GM21360 (cell line): ENCODE data around the gene USP32.
"Not testable (repeated sequence)": the region's sequence is repeated elsewhere in the genome, so short reads cannot be mapped to it uniquely, and the experiment has no call there.

Experiments
- ATAC-seq: cut with Tn5 transposase; IDR thresholded peaks from one replicate; pipeline ENCODE4 v1.9.1; 2021; ENCODE audit warnings: mild to moderate bottlenecking, moderate library complexity; ENCODE audit not compliant: unreplicated experiment

The USP32 gene

DNA sequence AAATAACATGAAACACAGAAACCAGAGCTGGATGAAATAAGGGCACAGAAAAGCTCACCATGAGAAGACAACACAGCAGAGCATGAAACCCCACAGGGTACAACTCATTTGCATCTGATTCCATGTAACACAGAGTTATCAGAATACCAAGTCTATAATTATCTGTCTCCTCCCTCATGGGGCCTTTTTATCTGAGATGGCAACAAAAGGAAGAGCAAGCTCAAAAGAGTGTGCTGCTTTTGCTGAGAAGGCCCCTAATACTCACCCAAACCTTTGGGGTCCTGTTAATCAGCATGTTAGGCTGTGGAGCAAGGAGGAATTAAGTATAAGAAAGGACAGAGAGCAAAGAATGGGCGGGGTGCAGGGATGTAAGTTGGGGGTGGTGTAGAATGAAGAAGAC is 205.6 kb downstream of the USP32 start:
- not testable (repeated sequence) for ATAC-seq

DNA sequence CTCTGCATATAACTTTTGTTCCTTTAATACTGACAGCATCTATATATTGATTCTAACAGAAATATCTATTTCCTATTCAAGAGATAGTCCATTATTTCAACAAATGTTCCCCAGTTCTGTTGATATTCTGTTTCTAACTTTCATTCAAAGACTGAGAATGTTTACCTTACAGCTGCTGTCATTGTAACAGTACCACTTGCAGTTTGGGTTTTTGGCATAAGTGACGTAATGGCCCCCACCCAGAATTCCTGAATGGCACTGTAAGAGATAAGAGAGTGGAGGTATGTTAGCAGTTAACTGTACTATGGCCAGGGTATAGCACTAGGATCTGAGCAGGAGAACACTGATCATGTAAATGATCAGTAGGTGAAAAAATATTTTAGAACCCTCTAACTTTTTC is 211.6 kb downstream of the USP32 start:
- ATAC-seq, result not testable (repeated sequence)

DNA sequence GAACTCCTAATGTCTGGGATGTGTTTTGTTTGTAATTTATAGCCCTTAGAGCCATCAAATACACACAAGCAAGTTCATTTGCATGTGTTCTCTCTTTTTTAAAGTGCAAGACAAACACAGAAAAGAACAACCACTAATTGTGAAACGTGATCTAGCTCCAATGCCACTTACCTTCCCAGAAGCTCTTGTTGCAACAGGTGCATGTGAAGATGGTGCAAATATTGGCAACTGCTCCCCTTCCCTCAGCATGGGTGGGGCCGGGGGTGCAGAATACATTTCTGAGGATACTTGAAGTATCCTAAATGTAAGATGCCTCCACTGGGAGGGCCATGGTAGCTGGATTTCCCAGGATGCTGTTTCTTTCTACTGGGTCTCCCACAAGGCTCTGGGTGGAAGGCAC is 213.8 kb downstream of the USP32 start:
- not testable (repeated sequence) for ATAC-seq

DNA sequence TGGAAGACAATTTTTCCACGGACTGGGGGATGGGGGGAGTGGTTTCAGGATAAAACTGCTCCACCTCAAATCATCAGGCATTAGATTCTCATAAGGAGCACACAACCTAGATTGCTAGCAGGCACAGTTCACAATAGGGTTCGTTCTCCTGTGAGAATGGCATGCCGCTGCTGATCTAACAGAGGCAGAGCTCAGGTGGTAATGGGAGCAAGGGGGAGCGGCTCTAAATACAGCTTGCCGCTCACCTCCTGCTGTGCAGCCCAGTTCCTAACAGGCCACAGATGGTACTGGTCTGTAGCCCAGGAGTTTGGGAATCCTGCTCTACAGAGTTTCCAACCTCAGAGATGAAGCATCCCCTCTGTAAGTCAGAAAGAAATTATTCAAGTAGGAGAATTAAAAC is 215.2 kb downstream of the USP32 start:
- ATAC-seq, result not testable (repeated sequence)

DNA sequence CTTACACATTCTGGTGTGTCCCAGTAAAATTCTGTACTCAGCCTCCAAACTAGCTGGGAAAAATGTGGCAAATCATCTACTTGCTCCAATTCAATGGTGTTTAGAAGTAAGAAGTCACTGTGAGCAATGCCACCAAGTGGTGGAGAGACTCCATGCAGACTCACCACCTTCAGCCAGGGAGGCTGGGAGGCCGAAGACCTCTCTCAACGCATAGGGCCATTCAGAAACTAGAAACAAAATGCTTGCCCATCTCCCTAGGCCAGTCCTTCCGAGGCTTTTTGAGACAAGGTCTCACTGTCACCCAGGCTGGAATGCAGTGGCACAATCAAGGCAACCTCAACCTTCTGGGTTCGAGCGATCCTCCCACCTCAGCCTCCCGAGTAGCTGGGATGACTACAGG is 217.2 kb downstream of the USP32 start:
- ATAC-seq, result not testable (repeated sequence)

DNA sequence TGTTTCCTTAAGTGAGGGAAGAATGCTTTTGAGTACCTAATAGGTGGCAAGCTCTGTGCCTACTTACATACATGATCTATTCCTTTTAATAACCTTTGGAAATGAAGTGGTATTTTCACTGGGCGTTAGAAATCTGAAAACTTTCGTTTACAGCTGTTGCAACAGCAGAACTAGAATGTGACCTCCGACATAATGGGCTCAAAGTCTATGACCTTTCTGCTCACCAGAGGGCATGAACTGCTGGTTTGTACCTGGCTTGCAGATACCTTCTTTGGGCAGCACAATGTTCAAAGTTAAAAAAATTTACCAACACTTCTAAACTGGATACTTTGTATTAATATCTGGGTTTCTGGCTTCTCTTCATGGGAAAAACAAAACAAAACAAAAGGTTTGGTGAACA is 217.9 kb downstream of the USP32 start:
- ATAC-seq, result no peak

DNA sequence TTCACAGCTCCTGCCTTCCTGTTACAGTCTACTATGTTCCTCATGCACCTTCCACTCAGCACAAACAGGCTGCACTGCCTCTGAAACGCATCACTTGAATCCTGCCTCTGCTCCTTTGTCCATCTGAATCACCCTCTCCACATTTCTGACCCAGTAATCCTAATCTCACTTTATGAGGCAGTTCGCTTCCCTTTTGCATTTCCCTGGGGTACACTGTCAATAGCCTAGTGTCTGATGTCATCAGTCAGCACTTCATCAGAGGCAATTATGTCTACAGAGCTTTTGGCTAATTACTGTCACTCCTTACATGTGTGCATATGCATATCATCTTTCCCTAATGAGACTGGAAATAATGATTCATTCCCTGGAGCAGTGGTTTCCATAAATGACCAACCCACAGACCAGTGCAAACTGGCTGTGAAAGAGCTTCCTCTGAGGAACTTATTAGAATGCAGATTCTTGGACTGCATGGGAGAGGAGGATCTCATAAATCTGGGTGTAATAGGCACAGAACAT is 218.6 kb downstream of the USP32 start:
- no peak for ATAC-seq

DNA sequence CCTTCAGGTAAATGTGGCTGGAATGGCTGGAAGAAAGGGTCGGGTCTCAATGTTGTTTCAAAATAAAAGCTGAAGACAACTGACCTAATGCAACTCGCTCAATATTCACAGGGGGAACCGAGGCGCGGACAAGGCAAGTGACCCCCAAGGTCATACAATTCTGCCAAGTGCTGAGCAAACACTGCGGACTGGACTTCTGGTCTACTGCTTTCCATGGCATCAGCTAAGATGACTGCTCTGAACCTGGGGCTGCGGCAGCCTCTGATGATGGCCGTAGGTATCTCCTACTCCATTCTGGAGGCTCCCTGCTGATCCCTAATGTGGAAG is 220.2 kb downstream of the USP32 start:
- no peak for ATAC-seq

DNA sequence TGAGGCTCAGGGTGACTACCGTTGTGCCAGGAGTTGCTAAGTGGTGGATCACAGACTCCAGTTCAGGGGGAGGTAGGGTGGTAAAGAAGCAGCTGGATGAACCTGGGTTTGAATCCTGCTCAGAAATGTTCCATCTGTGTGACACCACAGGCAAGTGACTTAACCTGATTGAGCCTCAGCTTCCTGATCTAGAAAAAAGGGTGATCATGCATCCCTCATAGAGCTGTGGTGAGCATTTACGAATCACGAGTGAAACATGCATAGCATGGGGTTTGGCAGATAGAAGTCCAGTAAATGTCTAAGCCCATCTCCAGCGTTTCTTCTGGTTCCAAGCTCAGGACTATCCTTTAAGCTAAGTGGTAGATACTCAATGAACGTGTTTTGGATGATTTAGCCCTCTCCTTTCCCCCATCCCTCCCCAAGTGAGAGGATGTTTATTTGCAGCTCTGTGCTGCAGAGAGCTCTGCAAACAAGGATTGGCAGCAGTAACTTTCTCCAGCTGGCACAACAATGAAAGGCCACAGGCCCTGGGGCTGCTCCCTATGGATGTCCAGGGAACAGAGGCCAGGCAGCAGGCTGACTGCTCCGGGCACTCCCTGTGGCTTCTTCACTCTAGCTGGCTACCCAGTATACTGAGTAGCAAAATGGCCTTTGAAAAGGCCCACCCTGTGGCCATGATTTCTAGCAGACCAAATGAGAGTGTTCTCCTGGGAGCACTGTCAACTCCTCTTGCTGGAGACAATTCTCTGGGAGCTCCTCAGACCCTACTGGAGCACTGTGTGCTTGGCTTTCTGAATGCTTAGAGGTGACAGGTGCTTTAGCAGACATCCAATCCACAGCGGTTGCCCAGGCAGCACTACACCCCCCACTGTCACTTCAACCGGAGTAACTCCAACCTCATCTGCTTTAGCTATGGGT is 220.8 kb downstream of the USP32 start:
- no peak for ATAC-seq

DNA sequence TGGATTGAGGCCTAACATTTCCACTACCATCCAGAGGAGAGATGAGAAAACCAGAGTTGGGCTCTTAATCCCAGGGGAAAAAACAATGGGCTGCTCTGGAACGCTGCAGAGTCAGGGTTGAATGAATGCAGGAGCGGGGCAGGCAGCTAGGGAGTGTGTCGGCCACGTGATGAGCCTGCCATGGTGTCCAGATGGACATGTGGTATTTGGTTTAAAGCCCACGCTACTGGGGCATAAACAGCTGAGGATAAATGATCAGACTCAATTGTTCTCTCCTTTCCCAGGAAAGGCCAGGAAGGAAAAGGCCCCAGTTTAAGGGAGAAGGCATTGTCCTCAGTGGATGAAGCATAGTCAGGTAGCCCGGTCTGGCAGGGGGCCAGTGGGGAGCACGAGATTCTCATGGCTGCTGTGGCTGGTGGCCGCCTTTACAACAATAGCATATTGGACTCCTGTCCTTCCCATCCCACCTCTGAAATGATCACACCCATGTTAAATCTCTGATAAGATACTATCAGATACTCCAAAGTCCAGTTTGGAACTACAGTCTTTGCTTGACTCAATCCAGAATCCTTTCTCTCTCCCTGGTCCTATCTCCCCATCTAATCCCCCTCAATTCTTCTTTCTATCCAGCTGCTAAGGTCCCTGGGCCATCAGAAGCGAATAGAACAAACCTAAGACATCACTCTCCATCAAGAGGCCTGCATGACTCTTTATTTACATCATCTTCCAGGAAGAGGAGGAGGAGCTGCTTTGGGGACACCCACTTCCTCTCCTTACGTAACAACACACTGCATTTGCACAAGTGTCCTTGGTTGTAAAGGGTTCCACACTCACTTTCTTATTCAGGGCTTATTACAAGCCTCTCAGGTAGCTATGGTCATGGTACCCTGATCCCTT is 221.8 kb downstream of the USP32 start:
- no peak for ATAC-seq

DNA sequence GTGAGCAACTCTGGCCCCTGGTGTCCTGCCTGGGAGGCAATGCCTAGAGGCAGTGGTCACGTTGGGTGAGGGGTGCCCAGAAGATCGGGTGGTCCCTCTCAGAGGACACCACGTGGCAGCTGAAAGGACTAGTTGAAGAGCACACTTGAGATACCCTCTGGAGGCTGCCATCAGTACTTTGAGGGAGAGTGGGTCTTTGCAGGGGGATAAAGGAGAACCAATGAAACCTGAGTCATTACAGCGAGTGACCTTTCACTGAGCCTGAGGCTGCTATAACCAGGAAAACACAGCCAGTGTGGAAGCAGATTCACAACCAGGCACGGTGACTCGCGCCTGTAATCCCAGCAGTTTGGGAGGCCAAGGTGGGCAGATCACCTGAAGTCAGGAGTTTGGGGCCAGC is 223.3 kb downstream of the USP32 start:
- no peak for ATAC-seq

DNA sequence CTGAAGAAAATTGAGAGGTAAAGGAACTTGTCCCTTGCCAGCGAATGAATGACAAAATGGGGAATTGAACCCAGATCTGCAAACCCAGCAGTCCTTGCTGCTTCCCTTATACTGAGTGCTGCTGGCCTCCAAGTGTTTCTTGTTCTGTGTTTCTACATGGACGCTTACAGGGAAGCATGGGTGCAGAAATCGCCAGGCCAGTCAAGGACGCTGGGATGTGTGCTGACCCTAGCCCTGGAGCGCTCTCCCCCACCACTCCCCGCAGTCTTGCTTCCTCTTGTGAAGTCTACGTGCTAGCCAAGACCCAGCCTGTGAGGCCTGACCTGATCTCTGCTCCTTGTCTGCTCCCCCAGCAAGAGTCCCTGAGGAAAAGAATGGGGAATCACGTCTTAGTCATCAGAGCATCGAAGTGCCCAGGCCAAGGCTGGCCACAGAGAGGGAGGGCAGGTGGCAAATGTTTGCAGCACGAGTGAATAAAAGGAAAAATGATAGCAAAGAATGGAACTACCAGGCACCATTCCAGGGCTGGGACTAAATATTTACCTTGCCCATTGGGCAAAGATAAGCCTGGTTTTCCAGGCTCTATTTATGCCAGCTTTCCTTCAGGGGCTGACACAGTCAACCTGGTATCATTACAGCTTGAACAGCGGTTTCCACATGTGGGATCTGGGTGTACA is 224.7 kb downstream of the USP32 start:
- no peak for ATAC-seq

DNA sequence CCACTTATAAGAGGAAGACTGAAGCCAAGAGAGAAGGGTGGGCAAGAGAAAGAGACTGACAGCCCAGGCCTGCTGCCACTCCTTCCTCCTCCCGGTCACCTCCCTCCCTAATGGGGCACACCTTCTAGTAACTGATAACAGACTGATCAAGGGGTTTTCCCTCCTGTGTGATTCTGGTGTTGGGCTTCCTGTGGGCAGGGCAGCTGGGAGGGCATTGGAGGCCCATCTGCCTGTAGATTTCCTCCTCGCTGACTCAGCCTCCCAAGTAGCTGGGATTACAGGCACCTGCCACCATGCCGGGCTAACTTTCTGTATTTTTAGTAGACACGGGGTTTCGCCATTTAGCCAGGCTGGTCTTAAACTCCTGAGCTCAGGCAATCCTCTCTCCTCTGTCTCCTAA is 226.0 kb downstream of the USP32 start:
- no peak for ATAC-seq

DNA sequence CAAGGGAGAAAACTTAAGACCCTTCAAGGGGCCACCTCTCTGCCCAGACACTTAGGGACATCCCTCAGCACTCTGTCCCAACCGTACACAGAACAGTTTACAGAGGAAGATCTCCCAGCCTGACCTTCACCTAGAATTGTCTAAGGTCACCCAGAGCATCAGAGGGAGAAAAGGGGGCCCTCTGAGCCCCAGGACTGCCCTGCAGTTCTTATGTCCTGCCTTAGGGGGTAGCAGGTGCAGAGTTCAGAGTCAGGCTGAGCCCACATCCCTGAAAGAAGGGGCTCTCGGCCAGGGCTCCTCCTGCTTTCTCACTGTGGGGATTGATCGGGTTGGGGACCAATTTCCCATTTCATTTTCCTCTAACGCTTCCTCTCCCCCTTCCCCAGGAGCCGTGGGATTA is 226.7 kb downstream of the USP32 start:
- ATAC-seq, result no peak

DNA sequence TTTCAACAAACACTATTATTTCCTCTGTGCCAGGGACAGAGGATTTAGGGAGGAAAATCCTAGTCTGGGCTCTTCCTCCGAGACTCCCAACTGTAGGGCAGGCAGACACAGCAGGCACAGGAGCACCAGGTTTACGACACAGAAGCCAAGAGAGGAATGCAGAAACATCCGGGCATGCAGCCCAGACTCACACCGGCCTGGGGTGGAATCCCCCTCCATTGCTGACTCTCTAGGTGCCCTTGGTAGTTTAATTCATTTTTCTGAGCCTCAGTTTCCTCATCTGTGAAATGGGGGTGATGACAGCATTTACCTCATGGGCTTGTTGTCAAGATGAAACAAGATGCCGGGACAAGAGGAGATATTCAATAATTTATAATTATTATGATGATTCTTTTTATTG is 227.2 kb downstream of the USP32 start:
- ATAC-seq, result no peak

DNA sequence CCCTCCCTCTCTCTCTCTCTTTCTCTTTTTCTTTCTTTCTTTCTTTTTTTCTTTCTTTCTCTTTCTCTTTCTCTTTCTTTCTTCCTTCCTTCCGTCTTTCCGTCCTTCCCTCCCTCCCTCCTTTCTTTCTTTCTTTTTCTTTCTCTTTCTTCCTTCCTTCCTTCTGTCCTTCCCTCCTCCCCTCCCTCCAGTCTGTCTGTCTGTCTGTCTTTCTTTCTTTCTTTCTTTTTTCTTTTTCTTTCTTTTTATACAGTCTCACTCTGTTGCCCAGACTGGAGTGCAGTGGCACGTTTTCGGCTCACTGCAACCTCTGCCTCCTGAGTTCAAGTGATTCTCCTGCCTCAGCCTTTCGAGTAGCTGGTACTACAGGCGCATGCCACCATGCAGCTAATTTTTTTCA is 227.8 kb downstream of the USP32 start:
- ATAC-seq, result no peak

DNA sequence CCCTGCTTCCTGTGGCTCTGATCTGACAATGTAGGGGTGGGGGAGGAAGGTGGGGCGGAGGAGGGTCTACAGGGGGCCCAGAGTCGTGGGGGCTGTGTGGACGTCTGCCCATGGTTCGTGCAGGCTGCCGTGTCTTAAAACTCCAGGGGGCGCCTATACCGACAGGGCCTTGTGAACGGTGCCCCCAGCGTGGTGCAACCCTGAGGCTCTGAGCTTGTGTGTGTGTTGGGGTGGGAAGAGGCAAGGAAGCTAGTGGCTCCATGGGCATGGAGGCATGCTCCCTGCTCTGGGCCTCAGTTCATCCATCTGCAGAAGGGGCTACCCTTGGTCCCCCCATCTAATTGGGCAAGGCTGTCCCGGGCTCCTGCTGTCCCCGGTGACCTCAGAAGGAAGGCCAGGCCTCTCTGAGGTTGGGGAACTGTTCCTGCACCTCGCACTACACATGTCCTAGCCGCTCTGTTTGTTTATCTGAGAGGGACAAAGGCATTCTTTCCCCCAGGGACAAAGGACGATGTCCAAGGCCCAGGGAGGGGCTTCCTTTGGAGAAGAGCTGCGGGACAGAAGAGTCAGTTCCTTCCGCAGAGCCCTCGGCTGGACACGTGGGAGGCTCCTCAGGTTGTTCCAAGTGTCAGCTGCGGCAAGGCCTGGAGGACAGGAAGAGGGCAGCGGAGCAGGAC is 228.7 kb downstream of the USP32 start:
- ATAC-seq, result no peak

DNA sequence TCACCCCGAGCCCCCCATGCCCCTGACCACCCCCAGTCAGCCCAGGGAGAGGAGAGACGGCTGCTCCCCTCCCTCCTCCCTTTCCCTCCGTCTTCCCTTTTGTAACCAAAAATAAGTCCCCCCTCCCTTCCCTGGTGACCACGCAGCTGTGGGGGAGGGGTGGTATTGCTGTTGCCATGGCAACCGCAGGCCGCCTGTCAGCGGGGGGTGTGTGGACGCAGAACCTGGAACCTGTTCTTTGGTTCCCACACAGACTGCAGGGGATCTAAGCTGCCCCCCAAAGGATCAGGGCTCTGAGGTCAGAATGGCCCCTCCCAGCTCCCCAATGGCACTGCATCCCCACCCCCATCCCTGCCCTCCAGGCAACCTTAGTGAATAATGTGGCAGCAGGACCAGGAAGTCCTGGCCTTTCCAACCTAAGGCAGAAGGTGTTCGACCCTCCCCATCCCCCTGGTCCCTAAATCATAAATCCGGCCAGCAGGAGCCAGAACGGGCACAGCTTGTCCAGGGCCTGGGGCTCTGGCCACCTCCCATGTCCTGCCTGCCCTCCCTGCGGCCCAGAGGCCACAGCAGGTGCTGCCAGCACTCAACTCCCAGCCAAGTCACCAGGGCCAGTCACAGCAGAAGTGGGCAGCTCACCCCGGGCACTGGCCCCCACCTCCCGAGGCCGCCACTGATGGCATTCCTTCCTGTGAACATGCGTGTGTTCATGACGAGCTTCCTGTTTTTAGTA is 230.2 kb downstream of the USP32 start:
- ATAC-seq, result no peak

DNA sequence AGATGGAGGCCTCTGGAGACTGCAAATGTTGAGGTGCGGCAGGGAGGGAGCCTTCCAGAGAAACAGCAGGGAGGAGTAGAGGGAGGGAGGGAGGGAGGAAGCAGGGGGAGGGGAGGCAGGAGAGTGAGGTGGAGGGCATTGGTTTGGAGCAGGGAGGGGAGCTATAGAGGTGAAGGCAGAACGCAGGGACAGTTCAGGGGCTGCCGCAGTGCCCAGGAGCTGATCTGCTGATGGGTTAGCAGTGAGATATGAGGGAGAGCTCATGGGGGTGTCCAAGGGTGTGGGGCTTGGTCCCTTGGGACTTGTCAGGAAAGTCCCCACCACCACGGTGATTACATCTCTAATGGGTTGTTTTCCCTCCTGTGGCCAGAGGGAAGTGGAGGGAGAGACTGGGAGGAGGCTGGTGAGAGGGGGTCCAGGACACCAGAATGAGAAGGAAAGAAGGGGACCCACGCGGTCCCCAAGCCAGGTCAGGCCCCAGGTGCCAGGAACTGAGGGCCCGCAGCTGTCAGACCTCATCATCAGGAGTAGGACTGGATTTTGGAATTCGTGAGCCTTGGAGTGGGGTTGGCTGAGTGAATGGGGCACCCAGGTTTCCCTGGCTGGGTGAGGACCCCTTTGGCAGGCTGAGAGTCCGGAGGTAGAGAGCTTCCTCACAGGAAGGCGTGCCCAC is 231.0 kb downstream of the USP32 start:
- ATAC-seq, result no peak
